Measurements from ENCODE around the gene SLC6A19. TPM values are rescaled to one million over a fixed set of nuclear protein-coding genes. Genes with fewer than 3 reads are reported as not detected.

The SLC6A19 gene
- total RNA-seq, 4 donors from 2014 or later = 2.5 to 106 (median 69.5) TPM; not detected in 1

- H3K27ac ChIP-seq = no peak overlapping the region
- intact Hi-C loops (cut with DNase I; ENCODE audit: low total_unique reads) = no loop called here
- no peaks in the 10 kb centered on the region for H3K9me3 ChIP-seq
- H3K36me3 ChIP-seq = no peaks in the 10 kb centered on the region
- no peaks in the 10 kb centered on the region for H3K27me3 ChIP-seq
- peaks cover 3 to 18% (median 14%) of the 10 kb centered on the region in 4 donors for H3K4me1 ChIP-seq
- no peak for TF ChIP-seq POLR2AphosphoS5 (IDR thresholded peaks at IDR 0.05)
- TF ChIP-seq CTCF (IDR thresholded peaks at IDR 0.05) = no peak
- no peak for TF ChIP-seq EP300 (IDR thresholded peaks at IDR 0.05; ENCODE audit: low read depth)
- no peak for TF ChIP-seq POLR2A (IDR thresholded peaks at IDR 0.05)
- H3K4me3 ChIP-seq = no peak overlapping the region
- in situ Hi-C loops (cut with MboI; ENCODE audit: low pct_ligation_motif_present in 1 of 4, low pct_unique_long_range_greater_than_20kb in 1 of 4, low sequenced_read_pairs in 3 of 4) = loop anchor here in 1 of 4 donors (25.0 kb wide), 1 partner anchor 229 kb away; no protein-coding TSS in a partner anchor
- DNase-seq = no peak
Observed at GRCh38 chr5:1166370-1166769, 35.0 kb upstream of the SLC6A19 start.

GRCh38 chr5:1167361-1167727 lies 34.1 kb upstream of the SLC6A19 start:
- whole genome bisulfite sequencing, 2 donors (ENCODE audit: low coverage in 1 of 2) = 24% methylated on average over 4 of the region's 4 CpGs; no CpG with 5 or more reads in 1 of the 2 donors
- DNase-seq = no peak

GRCh38 chr5:1167728-1168709 lies 33.4 kb upstream of the SLC6A19 start:
- 14% methylated on average over 28 of the region's 28 CpGs; no CpG with 5 or more reads in 1 of the 2 donors for WGBS, 2 donors (ENCODE audit: low coverage in 1 of 2)
- no peaks in the 10 kb centered on the region for H3K36me3 ChIP-seq
- intact Hi-C loops (cut with DNase I; ENCODE audit: low total_unique reads) = loop anchor here (2.0 kb wide), 1 partner anchor 477 kb away; no protein-coding TSS in a partner anchor
- TF ChIP-seq CTCF (IDR thresholded peaks at IDR 0.05) = peak; percentile 66 to 77 (median 69)
- TF ChIP-seq EP300 (IDR thresholded peaks at IDR 0.05; ENCODE audit: low read depth) = no peak
- no peak for TF ChIP-seq POLR2A (IDR thresholded peaks at IDR 0.05)
- in situ Hi-C loops (cut with MboI; ENCODE audit: low pct_ligation_motif_present in 1 of 4, low pct_unique_long_range_greater_than_20kb in 1 of 4, low sequenced_read_pairs in 3 of 4) = loop anchor here in 1 of 4 donors (25.0 kb wide), 1 partner anchor 231 kb away; no protein-coding TSS in a partner anchor
- no peaks in the 10 kb centered on the region for H3K9me3 ChIP-seq
- DNase-seq = peak; percentile 78
- H3K27me3 ChIP-seq = no peaks in the 10 kb centered on the region
- H3K27ac ChIP-seq = no peak overlapping the region
- H3K4me1 ChIP-seq = peaks cover 0 to 7% (median 2%) of the 10 kb centered on the region in 4 donors
- peak overlapping the region in 1 of 4 donors; percentile 20 for H3K4me3 ChIP-seq

More at GRCh38 chr5:1167361-1167727, 34.1 kb upstream of the SLC6A19 start:
- H3K4me3 ChIP-seq = no peak overlapping the region
- H3K27me3 ChIP-seq = no peaks in the 10 kb centered on the region
- H3K36me3 ChIP-seq = no peaks in the 10 kb centered on the region
- peaks cover 0 to 9% (median 4%) of the 10 kb centered on the region in 4 donors for H3K4me1 ChIP-seq
- no peaks in the 10 kb centered on the region for H3K9me3 ChIP-seq
- in situ Hi-C loops (cut with MboI; ENCODE audit: low pct_ligation_motif_present in 1 of 4, low pct_unique_long_range_greater_than_20kb in 1 of 4, low sequenced_read_pairs in 3 of 4) = loop anchor here in 1 of 4 donors (25.0 kb wide), 1 partner anchor 230 kb away; no protein-coding TSS in a partner anchor
- intact Hi-C loops (cut with DNase I; ENCODE audit: low total_unique reads) = no loop called here
- no peak overlapping the region for H3K27ac ChIP-seq
- TF ChIP-seq POLR2AphosphoS5 (IDR thresholded peaks at IDR 0.05) (peak in 1 of 3 donors; percentile 10), EP300 (IDR thresholded peaks at IDR 0.05; ENCODE audit: low read depth) (no peak)

GRCh38 chr5:1168796-1169195 lies 32.6 kb upstream of the SLC6A19 start:
- in situ Hi-C loops (cut with MboI; ENCODE audit: low pct_ligation_motif_present in 1 of 4, low pct_unique_long_range_greater_than_20kb in 1 of 4, low sequenced_read_pairs in 3 of 4) (loop anchor here in 1 of 4 donors (25.0 kb wide), 1 partner anchor 231 kb away; no protein-coding TSS in a partner anchor), intact Hi-C loops (cut with DNase I; ENCODE audit: low total_unique reads) (loop anchor here (2.0 kb wide), 1 partner anchor 476 kb away; no protein-coding TSS in a partner anchor)
- Histone ChIP-seq H3K4me1 (peaks cover 0 to 7% (median 2%) of the 10 kb centered on the region in 4 donors), H3K27ac (no peak overlapping the region), H3K36me3 (no peaks in the 10 kb centered on the region), H3K9me3 (no peaks in the 10 kb centered on the region), H3K27me3 (no peaks in the 10 kb centered on the region), H3K4me3 (no peak overlapping the region)
- DNase-seq = no peak
- WGBS, 2 donors (ENCODE audit: low coverage in 1 of 2) = 83% methylated on average over 16 of the region's 16 CpGs; no CpG with 5 or more reads in 1 of the 2 donors
- TF ChIP-seq POLR2A (IDR thresholded peaks at IDR 0.05) = no peak
- TF ChIP-seq POLR2AphosphoS5 (IDR thresholded peaks at IDR 0.05) = no peak
